Activated CD8-positive, alpha-beta memory T cell treated with anti-CD3 and anti-CD28 coated beads for 4 hours (primary cell): ENCODE data around the gene HOXD10.

Experiments
- DNase-seq, 2 donors: peaks; one replicate each; pipeline ENCODE4 v3.0.0-alpha.2; 2020; ENCODE audit warnings: low read depth in 2 of 2

The HOXD10 gene

GRCh38 chr2:176136374-176137251 lies 20.0 kb downstream of the HOXD10 start:
- no peak for DNase-seq

- DNase-seq: no peak
Observed at GRCh38 chr2:176137252-176137580, 20.6 kb downstream of the HOXD10 start.

GRCh38 chr2:176137906-176138305 lies 21.3 kb downstream of the HOXD10 start:
- DNase-seq: no peak

GRCh38 chr2:176138526-176138922 lies 21.9 kb downstream of the HOXD10 start:
- no peak for DNase-seq

- no peak for DNase-seq
Observed at GRCh38 chr2:176138923-176139660, 22.5 kb downstream of the HOXD10 start.

GRCh38 chr2:176139661-176140512 lies 23.3 kb downstream of the HOXD10 start:
- no peak for DNase-seq

GRCh38 chr2:176140513-176141317 lies 24.1 kb downstream of the HOXD10 start:
- DNase-seq: peak; percentile 14 to 19

GRCh38 chr2:176142281-176142680 lies 25.7 kb downstream of the HOXD10 start:
- no peak for DNase-seq

- no peak for DNase-seq
Observed at GRCh38 chr2:176145085-176145969, 28.7 kb downstream of the HOXD10 start.

GRCh38 chr2:176146101-176146500 lies 29.5 kb downstream of the HOXD10 start:
- no peak for DNase-seq

GRCh38 chr2:176146645-176147044 lies 30.1 kb downstream of the HOXD10 start:
- DNase-seq: no peak

GRCh38 chr2:176147210-176147799 lies 30.7 kb downstream of the HOXD10 start:
- DNase-seq: no peak

- DNase-seq: no peak
Observed at GRCh38 chr2:176147800-176148496, 31.4 kb downstream of the HOXD10 start.

GRCh38 chr2:176148751-176149421 lies 32.3 kb downstream of the HOXD10 start:
- no peak for DNase-seq

GRCh38 chr2:176149481-176149938 lies 32.9 kb downstream of the HOXD10 start:
- no peak for DNase-seq

- no peak for DNase-seq
Observed at GRCh38 chr2:176149939-176150583, 33.5 kb downstream of the HOXD10 start.

- DNase-seq: no peak
Observed at GRCh38 chr2:176150584-176151441, 34.2 kb downstream of the HOXD10 start.
